ENCODE measurements around the gene A2M.
A peak's percentile ranks its signal among the peaks of the same experiment; 100 is the strongest.
"Not testable (repeated sequence)": the region's sequence is repeated elsewhere in the genome, so short reads cannot be mapped to it uniquely, and the experiment has no call there.

The A2M gene

GRCh38 chr12:9115731-9116559, at the start of gene A2M:
TSS of gene A2M (minus strand) at chr12:9115919. CDS start at chr12:9115849, 70 bp downstream.
- peak; percentile 77 for DNase-seq (ENCODE audit: low spot score)

- DNase-seq (ENCODE audit: low spot score): peak; percentile 97
These were observed 47.7 kb upstream of the A2M start for GRCh38 chr12:9163392-9163791.

GRCh38 chr12:9156119-9156518, 40.4 kb upstream of the A2M start:
- DNase-seq (ENCODE audit: low spot score): no peak

DNA sequence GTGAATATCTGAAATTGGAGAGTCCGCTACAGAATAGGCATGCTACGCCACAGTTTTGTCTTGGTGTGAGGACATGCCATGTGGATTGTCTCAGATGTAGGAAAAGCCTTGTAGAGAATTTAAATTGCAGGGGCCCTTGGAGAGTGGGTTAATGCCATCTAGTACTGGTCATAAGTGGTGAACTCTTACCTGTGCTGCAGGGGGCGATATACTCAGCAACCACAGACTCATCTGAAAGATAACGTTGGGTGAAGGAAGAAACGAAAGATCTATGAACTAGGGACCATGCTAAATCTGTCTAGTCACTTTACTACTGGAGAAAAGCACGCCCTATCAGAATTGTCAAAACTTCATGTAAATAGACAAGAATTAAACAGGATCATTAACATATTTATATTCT, 33.7 kb upstream of the A2M start:
- DNase-seq (ENCODE audit: low spot score): no peak

DNA sequence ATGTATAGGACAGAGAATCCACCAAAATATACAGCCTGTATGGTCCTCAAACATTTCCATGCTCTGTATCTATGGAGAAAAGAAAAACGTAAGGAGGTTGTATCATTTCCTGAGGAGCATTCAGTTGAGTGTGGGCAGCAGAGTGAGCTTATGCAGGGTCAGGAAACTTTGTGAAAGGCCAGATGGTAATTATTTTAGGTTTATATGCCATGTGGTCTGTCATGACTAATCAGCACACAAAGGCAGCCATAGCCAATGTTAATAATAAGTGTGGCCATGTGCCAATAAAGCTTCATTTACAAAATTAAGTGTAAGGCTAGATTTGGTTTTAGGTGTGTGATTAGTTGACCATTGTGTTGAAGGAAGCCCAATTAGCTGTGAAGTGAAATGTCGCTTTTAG, 33.2 kb upstream of the A2M start:
- peak; percentile 67 for DNase-seq (ENCODE audit: low spot score)

DNA sequence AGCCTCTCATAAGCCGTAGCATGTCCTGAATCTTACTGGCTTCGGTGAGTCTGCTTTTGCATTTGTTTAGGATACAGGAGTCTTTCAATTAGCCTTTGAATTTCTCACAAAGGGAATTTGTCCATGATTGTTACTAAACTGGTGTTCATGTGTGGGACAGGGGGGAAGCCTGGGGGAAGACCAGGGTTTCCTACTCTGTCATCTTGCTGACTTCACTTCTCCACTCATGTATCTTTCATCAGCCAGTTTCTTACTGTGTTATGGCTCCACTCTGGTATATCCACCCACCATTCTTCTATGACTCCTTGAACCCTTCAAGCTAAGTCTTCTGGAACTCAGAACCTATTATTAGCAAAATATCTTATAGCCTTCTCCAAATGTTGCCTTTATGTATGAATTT, 31.7 kb upstream of the A2M start:
- DNase-seq (ENCODE audit: low spot score): no peak

DNA sequence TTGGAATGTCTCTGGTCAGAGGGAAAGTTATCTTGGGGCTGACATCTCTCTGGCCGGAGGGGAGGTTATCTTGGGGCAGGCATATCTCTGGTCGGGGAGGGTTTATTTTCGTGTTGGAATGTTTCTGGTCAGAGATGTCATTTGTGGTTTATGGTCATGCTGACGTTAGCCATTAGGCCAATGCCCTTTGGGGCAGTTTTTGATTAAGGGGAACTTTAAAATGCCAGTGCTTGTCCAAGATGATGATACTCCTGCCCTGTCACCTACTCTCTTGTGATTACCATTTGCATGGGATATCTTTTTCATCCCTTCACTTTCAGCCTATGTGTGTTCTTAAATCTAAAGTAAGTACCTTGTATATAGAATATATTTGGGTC, 29.0 kb upstream of the A2M start:
- DNase-seq (ENCODE audit: low spot score): no peak

GRCh38 chr12:9143929-9144729, 28.4 kb upstream of the A2M start:
- no peak for DNase-seq (ENCODE audit: low spot score)

DNA sequence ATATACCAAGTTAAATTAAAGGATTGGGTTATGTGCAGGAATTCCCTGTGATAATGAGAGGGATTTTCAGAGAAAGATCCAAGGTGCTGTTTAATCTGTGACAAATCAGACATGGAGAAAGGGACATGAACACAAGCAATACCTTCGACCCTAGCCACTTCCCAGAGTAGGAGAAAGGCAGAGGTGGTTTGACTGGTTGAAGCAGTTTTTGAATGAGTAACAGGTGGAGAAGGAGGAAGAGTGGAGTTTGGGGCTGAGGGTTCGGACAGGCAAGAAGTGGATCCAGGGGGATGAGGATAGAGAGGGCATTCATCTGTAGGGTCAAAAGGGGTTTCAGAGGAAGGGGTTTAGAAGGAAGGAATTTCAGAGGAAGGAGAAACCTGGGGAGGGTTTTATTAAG, 27.4 kb upstream of the A2M start:
- no peak for DNase-seq (ENCODE audit: low spot score)

DNA sequence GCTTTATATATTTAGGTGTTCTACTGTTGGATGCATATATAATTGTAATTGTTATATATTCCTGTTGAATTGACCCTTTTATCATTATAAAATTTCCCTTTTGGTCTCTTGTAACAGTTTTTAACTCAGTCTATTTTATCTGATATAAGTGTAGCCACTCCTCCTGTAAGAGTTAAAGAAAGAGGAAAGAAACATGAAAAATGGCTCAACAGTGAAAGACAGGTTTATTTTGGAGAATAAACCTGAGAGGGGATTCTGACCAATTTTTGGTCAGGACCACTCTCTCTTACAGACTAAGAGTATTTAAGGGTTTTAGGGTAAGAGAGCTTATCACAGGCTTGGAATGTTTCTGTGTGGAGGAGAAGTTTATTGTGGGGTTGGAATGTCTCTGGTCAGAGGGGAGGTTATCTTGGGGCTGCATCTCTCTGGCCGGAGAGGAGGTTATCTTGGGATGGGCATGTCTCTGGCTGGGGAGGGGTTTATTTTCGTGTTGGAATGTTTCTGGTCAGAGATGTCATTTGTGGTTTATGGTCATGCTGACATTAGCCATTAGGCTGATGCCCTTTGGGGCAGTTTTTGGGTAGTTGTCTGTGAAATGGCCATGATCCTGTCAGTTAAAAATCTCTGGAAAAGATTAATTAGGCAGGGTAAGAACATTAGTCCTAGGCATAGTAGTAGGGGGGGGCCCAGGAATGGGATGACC, 24.0 kb upstream of the A2M start:
- not testable (repeated sequence) for DNase-seq (ENCODE audit: low spot score)

DNA sequence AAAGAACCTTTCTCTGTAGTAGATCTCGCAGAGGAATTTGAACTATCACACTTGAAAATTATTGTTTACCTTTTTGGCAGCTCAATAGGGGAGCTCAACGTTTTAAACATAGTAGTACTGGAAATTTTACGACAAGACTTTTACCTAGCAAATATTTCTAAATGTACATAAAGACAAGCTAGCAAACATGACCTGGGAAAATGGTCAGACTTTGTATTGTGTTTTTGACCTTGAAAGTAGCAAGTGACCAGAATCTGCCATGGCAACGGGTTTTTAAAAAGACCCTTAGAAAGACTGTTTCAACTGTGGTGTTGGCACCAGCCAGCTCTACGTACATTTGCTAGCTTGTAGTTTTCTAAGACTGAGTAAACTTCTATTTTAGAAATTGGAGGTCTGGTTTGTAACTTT, 20.2 kb upstream of the A2M start:
- DNase-seq (ENCODE audit: low spot score): no peak

GRCh38 chr12:9134981-9135628, 19.4 kb upstream of the A2M start:
- DNase-seq (ENCODE audit: low spot score): no peak

DNA sequence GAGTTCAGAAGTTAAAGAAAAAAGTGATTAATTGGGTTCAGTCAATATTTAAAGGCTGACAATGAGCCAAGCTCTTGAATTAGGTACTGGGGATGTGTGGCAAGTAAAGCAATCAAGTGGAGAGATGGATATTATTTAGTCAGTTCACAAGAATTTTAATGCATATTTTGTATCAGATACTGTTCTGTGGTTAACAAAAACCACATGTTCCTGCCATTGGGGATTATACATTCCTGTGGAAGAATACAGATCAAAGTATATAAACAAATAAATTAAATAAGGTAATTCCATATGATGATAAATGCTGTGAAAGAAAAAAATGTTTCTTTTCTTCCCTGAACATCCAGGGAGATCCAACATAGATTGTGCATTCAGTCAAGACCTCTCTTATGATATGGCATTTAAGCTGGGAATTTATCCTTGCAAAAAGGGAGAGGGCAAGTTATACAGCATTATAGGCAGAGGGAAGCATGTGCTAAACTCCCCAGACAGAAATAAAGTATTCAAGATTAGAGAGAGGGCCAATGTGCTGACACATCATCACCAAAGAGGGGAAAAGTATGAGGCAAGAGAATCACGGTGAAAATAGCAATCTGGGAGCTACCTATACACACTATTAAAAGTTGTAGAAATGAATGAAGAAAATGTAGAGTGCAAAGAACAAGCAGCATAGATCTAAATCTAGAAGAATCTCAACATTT, 17.6 kb upstream of the A2M start:
- DNase-seq (ENCODE audit: low spot score): no peak

GRCh38 chr12:9132008-9132535, 16.4 kb upstream of the A2M start:
- DNase-seq (ENCODE audit: low spot score): no peak

DNA sequence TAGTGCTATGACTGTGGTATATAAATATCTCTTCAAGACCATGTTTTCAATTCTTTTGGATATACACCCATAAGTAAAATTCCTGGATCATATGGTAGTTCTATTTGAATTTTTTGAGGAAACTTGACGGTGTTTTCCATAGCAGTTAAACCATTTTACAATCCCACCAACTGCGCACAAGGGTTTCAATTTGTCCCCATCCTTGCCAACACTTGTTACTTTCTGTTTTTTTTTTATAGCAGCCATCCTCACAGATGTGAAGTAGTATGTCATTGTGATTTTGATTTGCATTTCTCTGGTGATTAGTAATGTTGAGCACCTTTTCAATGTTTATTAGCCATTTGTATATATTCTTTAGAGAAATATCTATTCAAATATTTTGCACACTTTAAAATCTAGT, 14.5 kb upstream of the A2M start:
- DNase-seq (ENCODE audit: low spot score): no peak

DNA sequence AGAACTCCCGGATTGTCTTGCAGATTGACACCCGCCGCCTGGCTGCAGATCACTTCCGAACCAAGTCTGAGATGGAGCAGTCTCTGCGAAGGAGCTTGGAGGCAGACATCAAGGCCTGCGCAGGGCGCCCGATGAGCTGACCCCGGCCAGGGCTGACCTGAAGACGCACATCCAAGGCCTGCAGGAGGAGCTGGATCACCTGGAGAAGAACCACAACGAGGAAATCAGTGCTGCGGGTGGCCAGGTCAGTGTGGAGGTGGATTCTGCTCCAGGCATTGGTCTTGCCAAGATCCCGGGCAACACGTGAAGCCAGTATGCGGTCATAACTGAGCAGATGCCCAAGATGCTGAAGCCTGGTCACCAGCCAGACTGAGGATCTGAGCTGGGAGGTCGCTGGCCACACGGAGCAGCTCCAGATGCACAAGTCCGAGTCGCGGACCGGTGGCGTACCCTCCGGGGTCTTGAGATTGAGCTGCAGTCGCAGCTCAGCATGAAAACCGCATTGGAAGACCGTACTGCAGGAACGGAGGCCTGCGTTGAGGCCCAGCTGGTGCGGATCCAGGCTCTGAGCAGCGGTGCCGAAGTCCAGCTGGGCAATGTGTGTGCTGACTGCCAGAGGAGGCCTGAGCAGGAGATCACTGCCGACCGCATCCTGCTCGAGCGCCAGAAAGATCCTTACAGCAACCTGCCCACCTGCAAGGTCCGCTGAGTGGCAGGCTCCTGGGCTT, 12.4 kb upstream of the A2M start:
- DNase-seq (ENCODE audit: low spot score): no peak

GRCh38 chr12:9127484-9127883, 11.8 kb upstream of the A2M start:
- DNase-seq (ENCODE audit: low spot score): no peak

DNA sequence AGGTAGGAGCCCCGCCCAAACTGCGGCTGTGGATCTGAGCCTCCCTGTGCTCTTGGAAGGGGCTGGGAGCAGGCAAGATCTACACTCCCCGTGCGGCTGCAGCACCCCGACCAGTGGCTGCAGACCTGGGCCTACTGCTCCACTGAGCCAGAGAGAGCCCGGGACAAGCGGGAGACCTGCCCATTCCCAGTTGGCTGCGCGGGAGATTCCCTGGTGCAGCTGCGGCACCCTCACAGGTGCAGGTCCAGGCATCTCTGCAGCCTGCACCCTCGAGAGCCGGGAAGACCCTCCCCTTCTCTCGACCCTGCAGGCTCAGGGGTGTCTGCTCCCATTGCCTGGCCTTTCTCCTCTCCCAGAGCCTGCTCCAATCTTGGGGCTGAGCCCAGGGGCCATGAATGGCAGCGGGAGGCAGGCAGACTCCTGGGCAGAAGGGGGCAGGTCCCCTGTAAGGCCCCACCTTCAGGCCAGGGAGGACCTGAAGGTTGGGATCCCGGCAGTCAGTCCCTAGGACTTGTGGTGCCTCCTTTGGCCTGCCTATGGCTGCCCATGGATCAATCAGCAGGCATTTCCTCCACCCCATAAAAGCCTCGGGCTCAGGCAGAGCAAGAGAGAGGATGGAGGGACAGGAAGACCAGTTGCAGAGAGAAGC, 8.8 kb upstream of the A2M start:
- no peak for DNase-seq (ENCODE audit: low spot score)

DNA sequence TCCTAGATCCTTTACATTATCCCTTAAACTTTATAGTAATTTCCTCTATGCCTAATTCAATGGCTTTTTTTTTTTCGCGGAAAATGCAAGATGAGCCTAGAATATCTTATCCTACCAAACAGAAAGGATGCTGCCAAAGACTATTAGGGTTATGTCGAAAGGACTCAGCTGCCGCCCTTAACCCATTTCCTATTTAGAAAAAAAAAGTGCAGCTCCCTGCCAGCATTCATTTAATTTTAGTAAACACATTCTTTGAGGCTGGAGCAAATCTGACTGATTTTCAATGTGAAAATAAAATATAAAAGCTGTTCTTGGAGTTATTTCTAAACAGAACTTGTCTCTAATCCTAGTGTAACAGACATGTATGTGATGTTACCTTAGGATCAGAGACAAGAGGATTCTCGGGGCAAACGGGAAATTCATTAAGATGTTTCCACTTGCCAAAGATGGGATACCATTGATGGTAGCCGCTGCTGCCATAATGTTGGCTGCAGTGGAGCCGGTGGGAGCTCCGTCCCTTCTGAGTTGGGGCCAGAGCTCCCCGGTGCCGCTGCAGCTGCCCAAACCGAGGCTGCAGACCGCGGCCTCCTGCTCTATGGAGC, 8.2 kb upstream of the A2M start:
- DNase-seq (ENCODE audit: low spot score): peak; percentile 13
